NCI-H510A (cell line): ENCODE data around the gene YIPF2.
"Not testable (repeated sequence)": the region's sequence is repeated elsewhere in the genome, so short reads cannot be mapped to it uniquely, and the experiment has no call there.

ENCODE experiments used
- DNase-seq: peaks from one replicate; lab custom pipeline; 2025; lab: John Stamatoyannopoulos, UW

YIPF2 gene

DNA sequence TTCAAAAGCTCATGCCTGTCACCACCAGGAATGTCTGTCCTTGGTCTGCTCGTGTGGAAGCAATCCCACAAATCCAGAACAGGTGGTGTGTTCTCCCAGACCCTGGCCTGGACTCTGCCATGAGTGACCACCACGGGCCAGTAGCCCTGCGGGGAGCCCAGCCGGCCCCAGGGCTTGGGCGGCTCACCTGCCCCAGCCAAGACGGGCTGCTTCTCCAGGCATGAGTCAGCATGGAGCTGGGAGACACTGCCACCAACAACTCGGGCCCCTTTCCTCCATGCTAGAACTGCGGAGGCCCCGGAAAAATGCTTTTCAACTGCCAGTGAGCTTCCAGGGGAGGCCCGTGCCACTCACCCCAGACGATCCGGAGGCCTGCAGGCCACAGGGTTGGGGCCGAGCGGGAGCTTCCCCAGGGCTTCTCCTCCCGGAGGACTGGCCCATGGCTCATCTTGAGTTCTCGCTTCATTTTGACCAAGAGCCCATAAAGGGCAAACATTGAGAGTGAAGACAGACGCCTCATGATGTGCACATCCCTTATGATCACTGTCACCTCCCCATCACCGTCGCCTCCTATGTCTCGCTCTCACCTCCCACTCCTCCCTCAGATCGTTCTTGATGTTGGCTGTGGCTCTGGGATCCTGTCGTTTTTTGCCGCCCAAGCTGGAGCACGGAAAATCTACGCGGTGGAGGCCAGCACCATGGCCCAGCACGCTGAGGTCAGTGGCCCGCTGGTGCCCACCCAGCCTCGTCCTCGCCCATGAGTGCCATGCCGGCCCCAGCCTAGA lies 16.7 kb downstream of the YIPF2 start:
- DNase-seq = no peak

DNA sequence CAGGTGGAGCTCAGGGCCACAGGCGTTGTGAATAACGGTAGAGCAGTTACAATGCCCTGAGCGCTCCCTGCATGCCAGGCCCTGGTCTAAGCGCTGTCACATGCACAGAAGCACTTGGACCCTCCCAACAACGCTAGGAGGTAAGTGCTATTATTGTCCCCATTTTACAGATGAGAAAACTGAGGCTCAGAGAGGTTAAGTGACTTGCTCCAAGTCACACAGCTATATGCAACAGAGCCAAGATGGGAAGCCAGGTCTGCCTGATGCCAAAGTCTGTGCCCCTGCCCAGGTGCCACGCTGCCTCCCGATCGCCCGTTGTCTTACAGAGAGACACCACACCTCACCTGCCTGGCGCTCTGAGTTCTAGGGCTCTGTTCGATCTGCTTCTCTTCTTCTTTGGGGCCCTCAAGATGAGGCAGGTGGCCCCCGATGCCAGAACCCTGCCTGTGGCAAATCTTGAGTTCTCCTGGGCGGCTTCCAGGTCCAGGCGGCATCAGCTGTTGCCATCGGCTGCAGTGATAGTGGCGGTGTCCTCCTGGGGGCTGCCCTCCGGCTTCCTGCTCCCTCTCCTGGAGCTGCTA lies 20.0 kb downstream of the YIPF2 start:
- no peak for DNase-seq

GRCh38 chr19:10907925-10908324 lies 20.5 kb downstream of the YIPF2 start:
- DNase-seq = no peak

DNA sequence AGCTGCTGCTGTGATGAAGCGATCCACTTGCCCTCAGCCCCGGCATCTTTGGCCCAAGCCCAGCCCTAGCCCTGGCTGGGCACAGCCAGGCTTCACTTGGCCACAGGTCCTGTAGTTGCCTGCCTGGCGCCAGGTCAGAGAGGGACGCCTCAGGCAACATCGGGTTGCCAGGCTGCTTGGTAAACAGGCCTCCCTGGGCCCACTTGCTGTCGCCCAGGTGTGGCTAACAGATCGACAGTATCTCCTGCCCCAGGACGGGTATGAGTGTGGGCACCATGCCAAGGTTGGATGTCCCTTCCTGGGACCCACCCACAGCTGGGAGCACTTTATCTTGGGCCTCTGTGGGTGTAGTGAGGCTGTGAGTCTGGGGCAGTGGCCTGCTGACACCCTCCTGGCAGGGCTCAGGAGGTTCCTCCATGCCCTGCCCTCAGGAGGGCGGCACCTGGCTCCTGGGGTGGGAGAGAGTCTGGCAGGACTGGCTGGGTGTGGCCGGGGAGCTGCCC lies 29.2 kb downstream of the YIPF2 start:
- DNase-seq = peak; percentile 63

DNA sequence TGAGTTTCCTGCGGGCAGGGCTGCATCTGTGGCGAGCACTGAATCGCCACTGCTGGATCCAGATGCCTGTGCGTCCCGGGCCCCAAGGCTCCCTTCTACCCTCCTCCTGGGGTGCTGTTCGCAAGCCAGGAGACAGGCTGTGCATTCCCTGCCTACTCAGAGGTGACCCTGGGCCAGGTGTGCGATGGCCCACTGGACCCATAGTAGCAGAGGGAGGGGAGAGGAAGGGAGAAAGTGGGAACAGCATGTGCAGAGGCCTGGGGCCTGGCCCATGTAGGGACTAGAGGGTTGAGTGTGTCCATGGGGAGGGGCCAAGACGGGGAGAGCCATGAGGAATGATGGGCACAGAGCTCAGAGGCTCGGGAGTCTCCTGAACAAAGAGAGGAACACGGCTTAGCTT lies 29.8 kb downstream of the YIPF2 start:
- DNase-seq = no peak

DNA sequence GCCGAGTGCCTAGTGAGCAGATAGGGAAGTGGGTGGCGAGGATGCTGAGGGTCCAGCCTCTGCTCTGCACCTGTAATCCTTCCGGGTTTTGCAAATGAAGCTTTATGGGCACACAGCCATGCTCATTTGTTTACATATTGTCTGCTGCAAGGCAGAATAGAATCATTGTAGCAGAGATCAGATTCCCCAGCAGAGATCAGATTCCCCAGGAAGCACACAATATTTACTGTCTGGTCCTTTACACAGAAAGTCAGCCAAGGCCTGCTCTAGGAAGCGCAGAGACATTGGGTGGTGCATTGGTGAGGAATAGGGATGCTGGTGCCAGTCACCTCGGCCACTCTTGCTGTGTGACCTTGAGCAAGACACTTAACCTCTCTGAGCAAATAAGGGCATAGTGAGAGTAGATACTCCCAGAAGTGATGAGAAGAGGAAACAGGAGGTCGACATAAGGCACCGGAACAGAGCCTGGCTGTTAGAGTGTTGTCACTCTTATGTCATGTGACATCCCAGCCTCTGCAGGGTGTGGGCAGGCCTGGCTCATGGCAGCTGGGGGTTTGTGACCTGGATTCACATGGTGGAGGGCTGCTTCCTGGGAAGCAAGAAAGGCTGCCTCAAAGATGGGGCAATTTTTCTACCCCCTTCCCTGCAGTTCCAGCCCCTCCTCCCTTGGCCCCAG lies 31.4 kb downstream of the YIPF2 start:
- peak; percentile 56 for DNase-seq

- no peak for DNase-seq
These were observed 32.5 kb downstream of the YIPF2 start for GRCh38 chr19:10895920-10896319.

- DNase-seq = no peak
These were observed 33.1 kb downstream of the YIPF2 start for GRCh38 chr19:10895363-10895762.

DNA sequence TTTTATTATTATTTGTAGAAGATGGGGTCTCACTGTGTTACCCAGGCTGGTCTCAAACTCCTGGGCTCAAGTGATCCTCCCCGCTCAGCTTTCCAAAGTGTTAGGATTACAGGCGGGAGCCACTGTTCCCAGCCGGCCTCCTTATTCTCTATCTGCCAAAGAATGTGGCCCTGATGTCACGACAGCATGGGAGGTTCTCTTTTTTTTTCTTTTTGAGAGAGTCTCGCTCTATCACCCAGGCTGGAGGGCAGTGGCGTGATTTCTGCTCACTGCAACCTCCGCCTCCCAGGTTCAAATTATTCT lies 33.6 kb downstream of the YIPF2 start:
- no peak for DNase-seq

DNA sequence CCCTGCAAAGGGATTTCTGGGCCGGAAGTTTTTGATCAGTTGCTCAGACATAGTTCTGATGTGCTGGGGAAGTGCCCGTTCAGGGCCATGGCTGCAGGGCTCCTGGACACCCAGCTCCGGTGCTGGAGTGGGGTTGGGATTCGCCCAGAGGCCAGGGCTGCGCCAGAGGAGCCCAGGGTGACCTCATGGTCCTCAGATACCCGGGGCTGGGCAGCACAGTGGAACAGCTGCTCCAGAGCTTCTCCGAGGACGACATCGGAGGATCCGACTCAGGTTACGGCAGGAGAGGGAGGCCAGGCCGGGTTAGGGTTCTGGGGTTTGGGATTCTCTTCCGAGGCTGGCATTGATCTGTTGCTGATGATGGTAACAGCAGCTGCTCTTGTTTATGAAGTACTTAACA lies 36.2 kb downstream of the YIPF2 start:
- peak; percentile 81 for DNase-seq

GRCh38 chr19:10891405-10892086 lies 36.9 kb downstream of the YIPF2 start:
- DNase-seq = peak; percentile 82

DNA sequence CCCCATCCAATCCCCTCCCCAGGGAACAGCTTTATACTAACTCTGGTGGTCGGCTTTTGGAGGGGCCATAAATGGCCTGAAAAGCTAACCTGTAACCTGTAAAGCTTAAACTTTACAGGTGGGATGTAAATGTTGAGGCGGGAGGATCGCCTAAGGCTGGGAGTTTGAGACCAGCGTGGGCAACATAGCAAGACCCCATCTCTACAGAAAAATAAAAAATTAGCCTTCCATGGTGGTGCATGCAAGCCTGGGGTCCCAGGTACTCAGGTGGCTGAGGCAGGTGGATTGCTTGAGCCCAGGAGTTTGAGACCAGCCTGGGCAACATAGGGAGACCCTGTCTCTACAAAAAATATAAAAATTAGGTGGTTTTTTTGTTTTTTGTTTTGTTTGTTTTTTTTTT lies 38.6 kb downstream of the YIPF2 start:
- no peak for DNase-seq

DNA sequence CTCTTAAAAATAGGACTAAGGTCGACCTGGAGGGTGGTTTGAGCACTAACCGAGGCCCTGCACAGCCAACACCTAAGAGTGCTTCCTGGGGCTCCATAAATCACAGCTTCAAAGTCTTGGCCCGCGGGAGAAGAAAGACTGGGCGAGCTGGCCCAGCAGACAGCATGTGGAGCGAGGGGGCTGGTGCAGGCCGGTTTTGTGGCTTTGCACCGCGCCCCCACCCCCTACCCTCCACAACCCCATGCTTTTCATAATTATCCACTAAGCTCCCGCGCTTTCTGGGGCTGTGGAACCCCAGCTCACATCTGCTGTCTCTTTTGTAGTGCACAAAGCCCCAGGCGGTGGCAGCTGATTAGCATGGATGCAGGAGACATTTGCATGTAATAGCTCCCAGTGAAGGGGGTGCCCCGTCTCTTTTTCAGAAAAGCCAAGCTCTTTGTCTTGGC lies 40.0 kb downstream of the YIPF2 start:
- DNase-seq = no peak

DNA sequence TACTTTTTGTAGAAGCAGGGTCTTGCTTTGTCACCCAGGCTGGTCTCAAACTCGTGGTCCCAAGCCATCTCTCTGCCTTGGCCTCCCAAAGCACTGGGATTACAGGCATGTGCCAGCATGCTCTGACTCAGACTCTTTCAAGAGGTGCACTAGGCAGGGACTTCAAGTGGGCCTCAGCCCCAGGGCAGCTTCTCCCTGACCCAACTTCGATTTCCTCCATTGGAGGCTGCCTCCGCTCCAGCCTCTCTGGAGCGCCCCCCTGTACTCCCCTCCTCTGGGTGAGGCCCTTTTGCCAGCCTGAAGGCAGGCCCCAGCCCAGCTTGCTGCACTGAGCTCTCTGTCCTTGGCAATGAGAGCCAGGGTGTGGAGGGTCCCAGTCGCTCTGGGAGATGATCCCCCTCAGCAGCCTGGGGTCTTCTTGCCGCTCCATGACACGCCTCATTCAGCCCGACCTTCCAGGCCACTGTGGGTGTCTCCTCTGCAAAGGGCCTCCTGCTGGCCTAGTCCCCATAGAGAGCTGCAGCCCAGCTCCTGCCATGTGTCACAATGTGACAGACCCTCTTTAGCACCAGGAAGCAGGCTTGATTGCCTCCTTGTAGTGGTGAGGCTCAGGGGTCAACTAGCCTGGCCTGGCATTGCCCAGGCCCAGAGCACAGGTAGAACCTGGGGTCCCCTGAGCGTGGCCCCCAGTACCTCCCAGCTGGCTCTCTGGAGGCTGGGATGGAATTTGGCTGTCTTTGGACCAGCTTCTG lies 40.6 kb downstream of the YIPF2 start:
- DNase-seq = peak; percentile 11

DNA sequence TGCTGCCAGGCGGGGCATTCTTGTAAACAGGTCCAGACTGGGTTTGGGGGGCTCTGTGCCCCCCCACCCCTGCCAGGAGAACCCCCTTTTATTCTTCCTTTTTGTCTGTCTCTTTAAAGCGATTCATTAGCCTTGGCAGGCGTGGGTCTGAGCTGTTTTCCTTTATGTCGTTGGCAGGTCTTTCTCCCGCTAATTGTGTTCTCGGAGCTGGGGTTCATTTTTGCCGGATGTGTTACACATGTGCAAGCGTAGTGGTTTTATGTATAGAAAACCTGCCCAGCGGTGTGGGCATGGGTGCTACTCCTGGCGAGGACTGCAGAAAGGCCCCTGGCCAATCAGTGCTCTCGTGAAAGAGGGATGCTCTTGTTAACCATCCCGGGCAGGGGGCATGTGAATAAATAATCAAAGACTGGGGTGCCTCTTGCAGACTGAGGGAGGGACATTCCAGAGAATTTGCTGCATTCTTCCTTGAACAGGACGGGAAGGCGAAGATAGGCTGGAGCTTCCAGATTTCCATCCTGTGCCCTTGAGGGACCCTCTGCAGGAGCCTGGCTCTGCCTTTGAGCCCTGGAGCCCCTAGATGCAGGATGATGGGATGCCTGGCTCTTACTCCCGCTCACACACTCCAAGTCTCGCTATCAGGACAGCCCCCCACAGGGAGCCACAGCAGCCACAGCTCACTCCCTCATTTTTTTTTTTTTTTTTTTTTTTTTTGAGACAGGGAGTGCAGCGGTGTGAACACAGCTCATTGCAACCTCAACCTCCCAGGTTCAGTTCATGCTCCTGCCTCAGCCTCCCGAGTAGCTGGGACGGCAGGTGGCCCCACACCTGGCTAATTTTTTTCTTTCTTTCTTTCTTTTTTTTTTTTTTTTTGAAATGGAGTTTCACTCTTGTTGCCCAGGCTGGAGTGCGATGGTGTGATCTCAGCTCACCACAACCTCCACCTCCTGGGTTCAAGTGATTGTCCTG lies 43.0 kb downstream of the YIPF2 start:
- no peak for DNase-seq

DNA sequence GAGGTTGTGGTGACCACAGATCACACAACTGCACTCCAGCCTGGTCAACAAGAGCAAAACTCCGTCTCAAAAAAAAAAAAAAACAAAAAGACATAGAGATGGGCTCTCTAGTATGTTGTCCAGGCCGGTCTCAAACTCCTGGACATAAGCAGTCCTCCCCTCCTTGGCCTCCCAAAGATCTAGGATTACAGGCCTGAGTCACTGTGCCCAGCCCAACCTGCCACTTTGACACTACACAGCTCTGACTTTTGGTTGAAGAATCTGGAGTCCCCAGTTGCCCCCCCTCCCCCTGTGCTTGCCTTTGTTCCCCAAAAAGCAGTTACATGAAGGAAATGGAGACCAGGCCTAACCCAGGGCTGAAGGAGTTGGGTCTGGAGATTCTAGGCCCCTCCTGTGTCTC lies 44.2 kb downstream of the YIPF2 start:
- DNase-seq = no peak

- DNase-seq = no peak
These were observed 46.4 kb downstream of the YIPF2 start for GRCh38 chr19:10882108-10882457.

DNA sequence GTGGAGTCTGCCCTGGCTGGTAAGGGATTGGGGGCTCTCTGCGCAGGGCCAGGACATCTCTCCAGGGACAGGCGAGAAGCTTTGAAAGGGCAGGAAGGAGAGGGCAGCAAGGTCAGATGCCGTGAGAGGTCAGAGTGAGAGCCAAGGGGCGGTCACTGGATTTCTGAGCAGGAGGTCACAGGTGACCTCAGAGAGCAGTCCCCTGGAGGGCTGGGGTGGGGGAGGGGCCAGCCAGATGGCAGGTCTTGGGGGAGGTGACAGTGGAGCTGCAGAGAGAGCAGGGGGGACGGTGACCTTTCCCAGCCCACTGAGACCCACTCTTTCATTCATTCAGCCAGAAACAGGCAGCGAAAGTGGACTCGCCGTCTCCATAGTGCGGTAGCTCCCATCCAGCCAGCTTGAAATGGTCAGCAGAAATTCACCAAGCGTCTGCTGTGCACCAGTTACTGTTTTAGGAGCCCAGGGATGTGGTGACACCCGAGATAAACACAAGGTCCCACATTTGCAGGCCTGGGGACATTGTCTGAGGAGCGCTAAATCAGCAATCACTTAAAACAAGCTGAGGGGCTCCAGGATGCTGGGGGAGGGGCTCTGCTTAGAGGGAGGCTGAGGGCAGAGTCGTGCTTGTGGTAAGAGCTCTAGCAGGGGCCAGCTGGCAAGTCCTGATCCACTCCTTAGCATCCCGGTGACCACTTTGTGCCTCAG lies 46.9 kb downstream of the YIPF2 start:
- DNase-seq = no peak

DNA sequence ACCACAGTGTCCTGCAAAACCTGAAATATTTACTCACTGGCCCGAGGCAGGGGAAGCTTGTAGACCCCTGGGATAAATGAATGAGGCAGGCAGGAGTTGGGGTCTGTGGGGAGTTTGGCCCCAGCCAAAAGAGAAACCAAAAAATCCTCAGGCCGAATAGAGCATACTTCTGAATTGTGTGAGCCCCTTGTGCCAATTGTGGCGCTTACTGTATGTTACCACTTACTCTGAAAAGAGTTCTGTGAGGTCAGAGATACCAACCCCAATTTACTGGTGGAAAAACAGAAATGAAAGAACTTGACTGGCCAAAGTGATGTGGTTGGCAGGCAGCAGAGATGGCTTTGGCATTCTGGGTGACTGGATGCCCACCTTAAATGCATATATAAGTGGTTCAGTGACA lies 50.2 kb downstream of the YIPF2 start:
- DNase-seq = no peak

GRCh38 chr19:10877608-10878007 lies 50.8 kb downstream of the YIPF2 start:
- not testable (repeated sequence) for DNase-seq
